MG63 (cell line): ENCODE results near the gene PRPF31. TPM values are rescaled to one million over a fixed set of nuclear protein-coding genes. Genes with fewer than 3 reads are reported as not detected.
A peak's percentile ranks its signal among the peaks of the same experiment; 100 is the strongest.

ENCODE experiments used
- DNase-seq: peaks from one replicate; pipeline ENCODE4 v3.0.0-alpha.2; 2020
- H3K27me3 ChIP-seq: fragments of 250-450 bp; sonication (Bioruptor Pico); 2 replicates; pipeline ENCODE4 v1.5.1; 2020; ENCODE audit warnings: mild to moderate bottlenecking, moderate library complexity
- H3K36me3 ChIP-seq: fragments of 250-450 bp; sonication (Bioruptor Pico); 2 replicates; pipeline ENCODE4 v1.5.1; 2020; ENCODE audit warnings: mild to moderate bottlenecking, moderate library complexity
- H3K4me3 ChIP-seq: fragments of 250-450 bp; sonication (Bioruptor Pico); 2 replicates; pipeline ENCODE4 v1.5.1; 2020; ENCODE audit warnings: mild to moderate bottlenecking, moderate library complexity
- H3K9me3 ChIP-seq: fragments of 250-450 bp; sonication (Bioruptor Pico); 2 replicates; pipeline ENCODE4 v1.5.1; 2020; ENCODE audit warnings: mild to moderate bottlenecking, moderate library complexity
- total RNA-seq: library from RNA; depleted of rRNA; stranded (reverse); fragments of >200 nt; shearing (Covaris generic); gene quantifications from 2 replicates; pipeline ENCODE4 v1.2.3, GENCODE V29; 2014; ENCODE audit warnings: low replicate concordance

Gene PRPF31
- total RNA-seq, 1 experiment from 2014 or later: 88.3 TPM

DNA sequence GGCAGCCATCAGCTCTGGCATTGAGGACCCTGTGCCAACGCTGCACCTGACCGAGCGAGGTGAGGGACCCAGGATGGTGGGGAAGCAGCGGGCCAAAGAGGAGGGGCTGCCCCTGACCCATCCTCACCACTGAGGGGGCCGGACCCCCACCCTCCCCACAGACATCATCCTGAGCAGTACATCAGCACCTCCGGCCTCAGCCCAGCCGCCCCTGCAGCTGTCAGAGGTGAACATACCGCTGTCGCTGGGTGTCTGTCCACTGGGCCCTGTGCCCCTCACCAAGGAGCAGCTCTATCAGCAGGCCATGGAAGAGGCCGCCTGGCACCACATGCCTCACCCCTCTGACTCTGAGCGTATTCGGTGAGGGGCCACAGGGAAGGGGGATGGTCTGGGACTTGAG lies 36.7 kb downstream of the PRPF31 start:
- no peak for DNase-seq
- H3K27me3 ChIP-seq: no peaks in the 10 kb centered on the region
- H3K36me3 ChIP-seq: peaks cover 90% of the 10 kb centered on the region
- H3K4me3 ChIP-seq: no peak overlapping the region
- no peaks in the 10 kb centered on the region for H3K9me3 ChIP-seq

DNA sequence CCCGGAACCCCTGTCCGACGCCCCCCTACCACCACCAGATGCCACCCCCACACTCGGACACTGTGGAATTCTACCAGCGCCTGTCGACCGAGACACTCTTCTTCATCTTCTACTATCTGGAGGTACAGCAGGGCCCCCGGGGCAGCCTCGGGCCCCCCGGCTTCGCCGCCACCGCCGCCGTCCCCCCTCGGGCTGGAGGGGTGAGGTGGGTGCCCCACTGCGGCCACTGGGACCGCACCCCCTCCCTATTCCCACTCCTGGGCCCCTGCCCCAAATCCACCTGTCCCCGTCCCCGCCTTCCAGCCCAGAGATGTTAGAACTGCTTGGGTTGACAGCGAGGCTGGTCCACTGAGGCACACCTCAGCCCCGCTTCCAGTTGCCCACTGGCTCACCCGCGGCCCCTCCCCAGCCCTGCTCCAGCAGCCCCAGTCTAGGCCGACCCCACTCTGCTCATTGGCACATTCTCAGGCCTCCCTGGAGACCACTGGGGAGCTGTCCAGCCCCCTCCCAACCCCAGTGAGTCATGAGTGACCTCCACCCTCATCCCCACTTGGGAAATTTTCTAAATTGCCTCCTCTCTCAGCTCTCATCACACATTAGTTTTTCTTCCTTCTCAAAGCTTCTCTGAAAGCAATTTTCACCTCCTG lies 37.4 kb downstream of the PRPF31 start:
- no peaks in the 10 kb centered on the region for H3K9me3 ChIP-seq
- H3K27me3 ChIP-seq: no peaks in the 10 kb centered on the region
- H3K4me3 ChIP-seq: no peak overlapping the region
- no peak for DNase-seq
- peaks cover 92% of the 10 kb centered on the region for H3K36me3 ChIP-seq

DNA sequence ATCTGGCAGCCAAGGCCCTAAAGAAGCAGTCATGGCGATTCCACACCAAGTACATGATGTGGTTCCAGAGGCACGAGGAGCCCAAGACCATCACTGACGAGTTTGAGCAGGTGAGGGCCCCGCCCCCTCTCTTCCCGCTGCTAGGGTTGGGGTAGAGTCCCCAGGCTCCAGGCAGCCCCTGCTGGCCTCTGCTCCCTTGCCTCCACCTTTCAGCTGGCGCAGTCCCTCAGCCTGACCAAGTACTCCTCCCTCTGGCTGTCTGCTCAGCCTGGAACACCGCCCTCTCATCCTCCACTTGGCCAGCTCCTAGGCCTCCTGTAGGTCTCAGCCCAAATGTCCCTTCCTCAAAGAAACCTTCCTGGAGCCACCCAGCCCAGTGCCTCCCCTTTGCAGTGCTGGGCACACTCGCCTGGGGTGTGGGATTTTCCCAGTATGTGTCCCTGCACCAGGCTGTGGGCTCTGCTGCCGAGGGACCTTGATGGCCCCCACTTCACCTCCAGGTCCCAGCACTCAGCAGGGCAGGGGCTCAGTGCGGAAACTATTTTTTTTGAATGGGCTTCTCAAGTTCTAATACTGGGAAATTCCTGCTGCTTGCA lies 38.3 kb downstream of the PRPF31 start:
- peaks cover 94% of the 10 kb centered on the region for H3K36me3 ChIP-seq
- DNase-seq: no peak
- no peaks in the 10 kb centered on the region for H3K9me3 ChIP-seq
- H3K4me3 ChIP-seq: no peak overlapping the region
- no peaks in the 10 kb centered on the region for H3K27me3 ChIP-seq

DNA sequence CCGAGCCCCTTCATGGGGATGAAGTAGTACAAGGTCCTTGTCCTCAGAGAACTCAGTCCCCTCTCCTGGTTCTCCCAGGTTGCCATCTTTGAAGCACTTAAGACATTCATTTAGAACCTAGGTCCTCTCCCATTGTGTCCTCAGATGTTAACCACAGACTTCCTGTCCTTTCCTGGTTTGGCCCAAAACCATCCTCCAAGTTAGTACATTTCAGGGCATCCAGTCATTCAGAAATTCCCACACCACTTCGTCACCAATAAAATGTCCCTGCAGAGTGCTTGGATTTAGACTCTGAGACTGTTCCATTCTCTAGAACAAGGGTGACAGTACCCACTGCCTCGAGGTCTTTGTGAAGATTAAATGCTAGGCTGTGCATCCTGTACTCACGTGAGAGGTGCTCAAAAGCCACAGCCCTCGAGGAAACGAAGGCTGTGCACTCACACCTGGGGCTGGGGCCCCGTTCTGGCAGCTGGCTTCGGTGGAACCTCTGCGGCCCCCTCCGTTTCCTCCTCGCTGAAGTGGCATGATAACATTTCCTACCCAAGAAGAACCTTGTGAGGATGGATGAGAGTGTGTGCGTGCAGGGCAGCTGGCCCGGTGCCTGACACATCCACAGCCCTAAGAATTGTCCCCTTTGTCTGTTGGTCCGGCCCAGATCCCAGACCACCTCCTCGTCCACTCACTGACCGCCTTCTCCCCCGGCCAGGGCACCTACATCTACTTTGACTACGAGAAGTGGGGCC lies 39.2 kb downstream of the PRPF31 start:
- Histone ChIP-seq H3K9me3 (no peaks in the 10 kb centered on the region), H3K27me3 (no peaks in the 10 kb centered on the region), H3K4me3 (no peak overlapping the region), H3K36me3 (peaks cover 87% of the 10 kb centered on the region)
- DNase-seq: no peak

DNA sequence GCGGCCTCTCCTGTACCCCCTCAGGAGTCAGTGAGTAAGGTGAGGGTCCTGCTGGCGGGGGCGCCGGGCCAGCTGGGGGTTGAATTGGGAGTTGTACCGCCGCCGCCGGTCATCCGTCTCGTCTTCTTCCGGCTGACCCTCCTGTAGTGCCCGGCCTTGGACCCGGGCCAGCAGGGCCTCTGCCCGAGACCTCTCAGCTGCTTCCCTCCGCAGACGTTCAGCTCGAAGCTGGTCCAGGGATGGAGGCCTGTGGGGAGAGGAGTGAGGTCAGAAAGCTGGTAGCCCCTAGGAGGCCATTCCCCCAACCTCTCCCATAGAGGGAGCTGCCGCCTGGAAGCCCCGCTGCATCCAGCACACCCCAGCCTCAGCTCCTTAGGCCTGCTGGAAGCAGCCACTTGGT lies 40.1 kb downstream of the PRPF31 start:
- Histone ChIP-seq H3K4me3 (no peak overlapping the region), H3K27me3 (no peaks in the 10 kb centered on the region), H3K36me3 (peaks cover 83% of the 10 kb centered on the region), H3K9me3 (no peaks in the 10 kb centered on the region)
- no peak for DNase-seq

DNA sequence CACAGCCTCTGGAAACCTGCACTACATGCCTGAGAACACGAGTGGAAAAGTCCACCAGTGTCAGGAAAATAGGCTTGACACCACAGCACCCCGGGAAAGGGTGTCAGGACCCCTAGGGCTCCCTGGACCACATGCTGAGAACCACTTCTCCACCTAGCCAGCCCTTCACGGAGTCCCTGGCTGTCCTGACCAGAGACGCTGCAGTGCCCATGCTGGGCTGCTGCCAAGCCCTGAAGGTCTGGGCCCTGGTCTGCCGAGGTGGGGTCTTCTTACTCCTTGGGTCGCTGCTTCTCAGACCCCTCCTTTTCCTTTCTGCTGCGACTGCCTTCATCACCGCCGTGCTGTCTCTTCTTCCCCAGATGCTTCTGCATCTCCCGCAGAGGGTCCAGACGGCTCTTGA lies 40.9 kb downstream of the PRPF31 start:
- no peak overlapping the region for H3K4me3 ChIP-seq
- no peak for DNase-seq
- H3K36me3 ChIP-seq: peaks cover 76% of the 10 kb centered on the region
- no peaks in the 10 kb centered on the region for H3K27me3 ChIP-seq
- H3K9me3 ChIP-seq: no peaks in the 10 kb centered on the region

DNA sequence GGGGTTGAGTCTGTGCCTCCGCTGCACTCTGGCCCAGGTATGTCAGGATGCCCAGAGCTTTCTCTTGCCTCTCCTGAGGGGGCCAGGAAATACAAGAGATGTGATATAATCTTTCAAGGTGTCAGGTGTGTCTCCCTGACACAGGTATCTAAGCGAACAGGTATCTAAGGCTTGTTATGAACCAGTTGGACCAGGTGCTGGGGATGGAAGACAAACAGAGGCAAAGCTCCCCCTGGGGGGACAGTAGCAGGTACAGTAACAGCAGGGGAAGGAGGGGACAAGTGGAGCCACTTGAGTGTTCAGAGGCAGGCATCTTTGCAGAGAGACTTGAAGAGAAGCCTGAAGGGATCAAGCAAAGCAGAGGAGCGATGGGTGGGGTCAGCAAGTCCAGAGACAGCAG lies 41.4 kb downstream of the PRPF31 start:
- no peak overlapping the region for H3K4me3 ChIP-seq
- DNase-seq: no peak
- H3K9me3 ChIP-seq: no peaks in the 10 kb centered on the region
- no peaks in the 10 kb centered on the region for H3K27me3 ChIP-seq
- peaks cover 71% of the 10 kb centered on the region for H3K36me3 ChIP-seq

DNA sequence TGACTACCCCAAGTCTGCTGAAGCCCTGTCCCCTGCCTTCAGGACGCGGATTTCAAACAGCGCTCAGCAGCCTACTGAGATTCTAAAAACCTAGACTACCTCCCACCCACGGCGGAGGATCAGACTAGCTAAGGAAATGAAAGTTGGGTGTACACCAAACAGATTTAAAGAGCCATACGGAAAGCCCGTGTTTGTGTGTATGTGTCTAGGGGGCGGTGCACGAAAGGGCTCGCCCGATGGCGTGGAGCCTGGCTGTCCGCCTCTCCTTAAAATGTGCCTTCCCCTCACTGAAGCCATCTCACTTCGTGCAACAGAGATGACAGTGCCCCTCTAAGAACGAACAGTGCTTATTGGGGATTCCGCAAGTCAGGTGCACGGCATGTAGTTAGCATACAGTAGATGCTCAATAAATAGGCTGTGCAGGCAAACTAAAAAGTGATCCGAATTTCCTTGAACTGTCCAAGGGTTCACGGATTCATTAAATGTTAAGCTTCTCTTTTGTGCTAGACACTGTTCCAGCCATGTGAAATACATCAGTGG lies 43.3 kb downstream of the PRPF31 start:
- DNase-seq: no peak
- Histone ChIP-seq H3K9me3 (no peaks in the 10 kb centered on the region), H3K27me3 (no peaks in the 10 kb centered on the region), H3K36me3 (peaks cover 52% of the 10 kb centered on the region), H3K4me3 (peak overlapping the region; percentile 83)

DNA sequence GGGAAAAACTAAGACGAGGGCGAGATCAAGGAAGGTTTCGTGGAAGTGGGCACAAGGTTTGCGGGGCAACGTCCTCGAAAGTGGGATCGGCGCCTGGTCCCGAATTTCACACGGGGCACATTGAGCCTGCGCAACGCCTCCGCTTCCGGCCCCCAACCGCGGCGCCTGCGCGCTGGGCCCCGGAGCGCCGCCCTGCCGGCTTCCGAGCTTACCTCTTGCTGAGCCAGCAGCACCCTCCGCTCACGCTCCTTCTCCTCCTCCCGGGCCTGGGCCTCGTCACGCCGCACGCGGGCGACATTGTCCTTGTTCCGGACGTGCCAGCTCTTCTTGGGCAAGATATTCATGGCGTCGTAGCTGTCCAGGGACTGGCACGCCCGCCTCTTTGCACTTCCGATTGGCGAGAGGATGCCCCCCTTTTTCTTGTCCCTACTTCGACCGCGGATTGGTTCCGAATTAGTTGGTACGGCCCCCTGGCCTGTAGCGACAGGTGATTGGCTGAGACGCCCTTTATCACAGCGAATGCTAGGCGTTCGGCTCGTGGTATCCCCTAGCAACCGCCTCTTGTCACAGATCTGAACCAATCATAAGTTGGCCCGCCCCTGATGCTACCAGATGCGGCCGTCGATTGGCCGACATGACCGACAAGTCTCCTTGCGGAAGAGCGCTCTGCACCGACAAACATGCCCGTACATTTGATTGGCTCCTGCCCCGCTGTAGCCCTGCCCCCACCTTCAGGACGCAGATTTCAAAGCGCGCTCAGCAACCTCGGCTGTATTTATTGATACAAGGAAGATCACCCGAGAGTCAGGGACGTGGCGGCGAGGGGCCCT lies 44.0 kb downstream of the PRPF31 start, which contains the start of gene LENG1:
TSS of gene LENG1 (minus strand) at position 370 of the 830 bp plus-strand sequence. CDS start at position 344, 26 bp downstream.
- peaks cover 3% of the 10 kb centered on the region; the same call in 1 of the 2 replicates for H3K9me3 ChIP-seq
- peak within 1 kb of the TSS; percentile 83 for H3K4me3 ChIP-seq
- peak; percentile 100 for DNase-seq
- peaks cover 45% of the 10 kb centered on the region for H3K36me3 ChIP-seq
- H3K27me3 ChIP-seq: no peaks in the 10 kb centered on the region

DNA sequence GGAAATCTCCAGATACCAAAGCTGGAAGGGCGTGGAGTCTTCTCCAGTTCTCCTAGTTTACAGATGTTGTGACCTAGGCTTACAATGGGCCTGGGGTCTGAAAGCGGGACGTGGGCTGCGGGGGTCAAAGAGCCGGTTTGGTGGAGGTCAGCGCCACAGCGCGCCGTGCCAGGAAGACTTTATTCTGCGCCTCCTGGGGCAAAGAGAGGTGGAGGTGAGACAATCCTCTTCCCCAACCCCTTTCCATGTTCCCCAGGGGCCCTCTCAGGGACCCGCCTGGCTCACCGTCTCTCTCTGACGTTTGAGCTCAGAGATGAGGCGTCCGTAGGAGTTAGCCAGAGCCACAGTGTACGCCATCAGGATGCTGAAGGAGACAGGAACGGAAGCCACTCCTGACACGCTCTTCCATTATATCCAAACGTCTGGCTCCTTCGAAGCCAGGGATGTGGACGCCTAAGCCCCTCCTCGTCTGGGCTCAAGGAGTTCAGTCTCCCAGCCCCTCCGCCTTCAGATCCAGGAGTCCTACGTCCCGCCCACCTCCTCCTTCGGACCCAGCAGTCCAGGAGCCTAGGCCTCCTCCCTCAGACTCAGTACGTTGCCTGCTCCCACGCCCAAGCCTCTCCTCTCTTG lies 44.7 kb downstream of the PRPF31 start:
- peak overlapping the region; percentile 83 for H3K4me3 ChIP-seq
- no peak for DNase-seq
- H3K36me3 ChIP-seq: peaks cover 37% of the 10 kb centered on the region
- peaks cover 5% of the 10 kb centered on the region; the same call in 1 of the 2 replicates for H3K9me3 ChIP-seq
- no peaks in the 10 kb centered on the region for H3K27me3 ChIP-seq

DNA sequence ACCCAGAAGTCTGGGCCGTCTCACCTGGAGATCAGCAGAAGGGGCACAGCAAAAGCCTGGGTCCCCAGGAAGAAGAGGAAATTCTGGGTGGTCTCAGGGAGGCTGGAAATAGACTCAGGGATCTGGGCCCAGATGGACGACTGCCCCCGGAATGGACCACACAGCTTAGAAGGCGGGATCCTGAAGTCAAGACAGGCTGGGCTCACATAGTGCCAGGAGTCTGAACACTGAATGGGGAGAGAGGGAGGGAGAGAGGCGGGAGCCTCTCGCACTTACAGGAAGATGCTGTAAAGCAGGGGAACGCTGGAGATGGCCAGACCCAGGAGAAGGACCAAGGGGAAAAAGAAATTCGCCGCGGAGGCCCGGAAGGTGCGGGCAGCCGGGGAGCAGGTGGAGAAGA lies 45.3 kb downstream of the PRPF31 start:
- Histone ChIP-seq H3K36me3 (peaks cover 32% of the 10 kb centered on the region), H3K9me3 (peaks cover 5% of the 10 kb centered on the region; the same call in 1 of the 2 replicates), H3K27me3 (no peaks in the 10 kb centered on the region), H3K4me3 (peak overlapping the region; percentile 83)
- DNase-seq: no peak

DNA sequence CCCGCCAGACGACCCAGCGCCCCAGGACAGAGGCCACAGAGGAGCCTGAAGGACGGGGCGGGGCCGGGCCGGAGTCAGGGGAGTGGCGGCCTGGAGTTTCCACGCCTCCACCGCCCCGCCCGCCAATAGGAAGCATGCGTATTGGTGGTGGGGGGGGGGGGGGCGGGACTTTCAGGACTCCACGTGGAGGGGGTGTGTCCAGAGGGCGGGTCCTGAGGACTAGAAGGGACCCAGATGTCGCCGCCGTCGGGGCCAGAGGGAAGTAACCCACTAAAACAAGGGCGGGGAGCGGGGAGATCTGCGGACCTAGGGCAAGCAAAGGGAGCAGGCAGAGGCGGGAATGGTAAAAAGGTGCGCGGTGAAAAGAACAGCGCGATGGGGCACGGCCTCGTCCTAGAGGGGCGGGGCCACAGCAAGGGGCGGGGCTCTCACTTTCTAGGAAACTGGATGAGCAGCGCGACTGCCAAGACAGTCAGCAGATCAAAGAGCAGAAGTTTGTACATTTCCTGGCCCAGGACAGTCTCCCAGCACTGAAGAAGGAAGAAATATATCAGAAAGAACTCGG lies 46.8 kb downstream of the PRPF31 start:
- no peak for DNase-seq
- no peak overlapping the region for H3K4me3 ChIP-seq
- H3K27me3 ChIP-seq: peaks cover 5% of the 10 kb centered on the region
- H3K9me3 ChIP-seq: peaks cover 5% of the 10 kb centered on the region; the same call in 1 of the 2 replicates
- H3K36me3 ChIP-seq: peaks cover 17% of the 10 kb centered on the region

DNA sequence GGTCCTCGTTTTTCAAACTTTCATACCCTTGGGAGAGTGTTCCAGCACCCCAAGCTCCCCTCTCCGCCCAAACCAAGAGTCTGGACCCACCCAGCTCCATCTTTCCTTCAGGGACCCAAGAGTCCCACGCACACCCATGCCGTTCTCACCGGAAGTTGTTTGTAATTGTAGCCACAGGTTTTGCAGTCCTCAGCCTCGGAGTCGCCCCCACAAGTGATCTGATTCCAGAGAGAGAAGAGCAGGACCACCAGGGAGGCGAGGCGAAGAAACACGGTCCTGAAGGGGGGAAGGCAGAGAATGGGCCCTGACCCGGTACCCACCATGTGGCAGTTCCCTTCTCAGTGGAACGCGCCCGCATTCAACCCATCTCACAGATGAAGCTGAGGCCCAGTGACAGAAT lies 47.3 kb downstream of the PRPF31 start:
- no peak overlapping the region for H3K4me3 ChIP-seq
- peaks cover 5% of the 10 kb centered on the region for H3K27me3 ChIP-seq
- peaks cover 5% of the 10 kb centered on the region; the same call in 1 of the 2 replicates for H3K9me3 ChIP-seq
- no peak for DNase-seq
- peaks cover 12% of the 10 kb centered on the region for H3K36me3 ChIP-seq

DNA sequence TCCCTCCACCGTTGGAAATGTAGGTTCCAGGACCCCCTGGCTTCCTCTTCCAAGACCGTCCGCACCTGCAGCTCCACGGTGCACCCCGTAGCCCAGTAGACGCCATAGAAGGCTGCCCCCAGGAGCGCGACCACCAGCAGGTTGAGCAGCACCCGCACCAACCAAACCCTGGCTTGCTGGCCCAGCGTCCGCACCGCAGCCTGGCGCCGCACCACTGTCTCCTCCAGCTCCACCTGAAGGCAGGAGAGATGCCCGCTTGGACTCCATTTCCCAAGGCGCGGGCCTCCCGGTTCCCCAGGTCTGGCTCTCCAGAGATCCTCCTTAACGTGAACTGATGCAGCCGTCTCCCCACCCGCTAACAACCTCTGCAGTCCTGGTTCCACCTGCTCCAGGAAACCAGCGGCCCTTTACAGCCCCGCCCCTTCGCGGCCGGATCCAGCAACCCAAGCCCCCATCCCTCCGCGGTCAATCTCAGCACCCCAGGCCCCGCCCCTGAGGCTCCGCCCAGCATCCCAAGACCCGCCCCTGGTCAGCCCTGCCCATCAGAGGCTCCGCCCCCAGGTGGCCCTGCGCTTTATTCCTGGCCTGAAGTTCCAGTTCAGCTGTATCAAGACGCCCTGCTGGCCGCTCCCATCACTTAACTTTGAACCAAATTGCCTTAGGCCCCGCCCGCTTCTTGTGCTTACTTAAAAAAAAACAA lies 49.0 kb downstream of the PRPF31 start:
- no peak for DNase-seq
- H3K27me3 ChIP-seq: peaks cover 5% of the 10 kb centered on the region
- no peak overlapping the region for H3K4me3 ChIP-seq
- H3K9me3 ChIP-seq: peaks cover 5% of the 10 kb centered on the region; the same call in 1 of the 2 replicates
- H3K36me3 ChIP-seq: no peaks in the 10 kb centered on the region

DNA sequence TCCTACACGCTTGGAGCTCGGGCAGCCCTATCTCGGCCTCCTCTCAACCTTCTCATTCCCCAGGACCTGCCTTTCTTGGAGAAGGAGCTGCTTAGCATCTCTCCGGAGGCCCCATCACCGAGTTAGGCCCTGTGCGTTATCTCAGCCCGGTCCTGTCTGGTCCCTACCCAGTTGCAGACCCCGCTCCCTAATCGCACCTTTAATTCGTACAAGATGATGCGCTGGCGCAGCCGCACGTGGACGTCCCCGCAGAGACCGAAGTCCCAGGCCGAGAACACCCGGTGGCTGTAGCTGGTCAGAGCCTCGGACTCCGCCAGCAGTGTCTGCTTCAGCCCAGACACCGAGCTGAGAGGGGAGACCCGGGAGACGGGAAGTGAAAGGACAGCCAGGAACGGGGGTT lies 49.7 kb downstream of the PRPF31 start:
- Histone ChIP-seq H3K9me3 (peaks cover 5% of the 10 kb centered on the region; the same call in 1 of the 2 replicates), H3K36me3 (no peaks in the 10 kb centered on the region), H3K4me3 (no peak overlapping the region), H3K27me3 (peaks cover 5% of the 10 kb centered on the region)
- DNase-seq: no peak
